ENCODE data around the gene TATDN2. TPM values are rescaled to one million over a fixed set of nuclear protein-coding genes. Genes with fewer than 3 reads are reported as not detected.
A peak's percentile ranks its signal among the peaks of the same experiment; 100 is the strongest.

TATDN2 gene
- total and polyA plus RNA-seq, 2 experiments from 2014 or later: 4.8 to 19.1 TPM

DNA sequence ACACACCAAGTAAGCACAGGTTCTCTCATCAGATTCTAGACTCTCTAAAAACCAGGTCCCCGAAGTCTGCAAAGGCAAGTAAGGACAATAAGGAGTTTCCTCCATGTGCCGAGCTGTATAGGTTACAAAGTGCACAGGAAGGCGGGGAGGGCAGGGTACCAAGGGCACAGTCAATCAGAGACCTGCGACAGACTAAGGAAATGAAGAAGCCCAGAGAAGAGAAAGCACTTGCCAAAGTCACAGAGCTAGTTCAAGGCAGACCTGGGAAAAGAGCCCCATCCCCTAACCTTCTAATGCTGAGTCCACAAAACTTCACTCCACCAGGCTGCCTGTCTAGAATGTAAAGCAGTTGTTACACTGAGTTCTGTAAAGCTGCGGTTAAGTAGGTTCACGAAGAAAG, 71.0 kb downstream of the TATDN2 start:
- Histone ChIP-seq H2AFZ (no peak overlapping the region), H3K9me2 (ENCODE audit: insufficient read depth) (no peaks in the 10 kb centered on the region), H3K27ac (ENCODE audit: low read depth) (no peak overlapping the region), H3K27me3 (ENCODE audit: insufficient read depth) (no peaks in the 10 kb centered on the region), H3K36me3 (ENCODE audit: insufficient read depth) (peaks cover 18% of the 10 kb centered on the region), H3K4me1 (ENCODE audit: insufficient read depth) (no peaks in the 10 kb centered on the region), H4K20me1 (replicated peaks; ENCODE audit: insufficient read depth) (peaks cover 24% of the 10 kb centered on the region), H3K4me2 (peak overlapping the region; percentile 63; the same call in 1 of the 2 replicates), H3K79me2 (replicated peaks; ENCODE audit: insufficient read depth) (peaks cover 31% of the 10 kb centered on the region), H3K4me3 (peak overlapping the region; percentile 37; the same call in 1 of the 2 replicates), H3F3A (replicated peaks; ENCODE audit: low read depth) (no peaks in the 10 kb centered on the region)
- H3K36me3 Mint-ChIP-seq (ENCODE audit: low read depth): peaks cover 41% of the 10 kb centered on the region
- H3K4me1 Mint-ChIP-seq: peaks cover 5% of the 10 kb centered on the region
- H3K9me3 Mint-ChIP-seq: no peaks in the 10 kb centered on the region
- no peak for ATAC-seq
- H3K27ac Mint-ChIP-seq: no peak overlapping the region
- peak overlapping the region; percentile 96 for H3K4me3 Mint-ChIP-seq
- TF ChIP-seq POLR2AphosphoS5 (IDR thresholded peaks at IDR 0.05; ENCODE audit: low read depth): no peak
- no peak for TF ChIP-seq STAT1 (IDR thresholded peaks at IDR 0.05; ENCODE audit: unreplicated experiment)
- TF ChIP-seq, protein P1, sequence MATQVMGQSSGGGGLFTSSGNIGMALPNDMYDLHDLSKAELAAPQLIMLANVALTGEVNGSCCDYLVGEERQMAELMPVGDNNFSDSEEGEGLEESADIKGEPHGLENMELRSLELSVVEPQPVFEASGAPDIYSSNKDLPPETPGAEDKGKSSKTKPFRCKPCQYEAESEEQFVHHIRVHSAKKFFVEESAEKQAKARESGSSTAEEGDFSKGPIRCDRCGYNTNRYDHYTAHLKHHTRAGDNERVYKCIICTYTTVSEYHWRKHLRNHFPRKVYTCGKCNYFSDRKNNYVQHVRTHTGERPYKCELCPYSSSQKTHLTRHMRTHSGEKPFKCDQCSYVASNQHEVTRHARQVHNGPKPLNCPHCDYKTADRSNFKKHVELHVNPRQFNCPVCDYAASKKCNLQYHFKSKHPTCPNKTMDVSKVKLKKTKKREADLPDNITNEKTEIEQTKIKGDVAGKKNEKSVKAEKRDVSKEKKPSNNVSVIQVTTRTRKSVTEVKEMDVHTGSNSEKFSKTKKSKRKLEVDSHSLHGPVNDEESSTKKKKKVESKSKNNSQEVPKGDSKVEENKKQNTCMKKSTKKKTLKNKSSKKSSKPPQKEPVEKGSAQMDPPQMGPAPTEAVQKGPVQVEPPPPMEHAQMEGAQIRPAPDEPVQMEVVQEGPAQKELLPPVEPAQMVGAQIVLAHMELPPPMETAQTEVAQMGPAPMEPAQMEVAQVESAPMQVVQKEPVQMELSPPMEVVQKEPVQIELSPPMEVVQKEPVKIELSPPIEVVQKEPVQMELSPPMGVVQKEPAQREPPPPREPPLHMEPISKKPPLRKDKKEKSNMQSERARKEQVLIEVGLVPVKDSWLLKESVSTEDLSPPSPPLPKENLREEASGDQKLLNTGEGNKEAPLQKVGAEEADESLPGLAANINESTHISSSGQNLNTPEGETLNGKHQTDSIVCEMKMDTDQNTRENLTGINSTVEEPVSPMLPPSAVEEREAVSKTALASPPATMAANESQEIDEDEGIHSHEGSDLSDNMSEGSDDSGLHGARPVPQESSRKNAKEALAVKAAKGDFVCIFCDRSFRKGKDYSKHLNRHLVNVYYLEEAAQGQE (IDR thresholded peaks at IDR 0.05; ENCODE audit: unreplicated experiment): no peak
- no peak for TF ChIP-seq ZNF114 (CRISPR knock-in tag; IDR thresholded peaks at IDR 0.05)
- TF ChIP-seq EZH2 (IDR thresholded peaks at IDR 0.05; ENCODE audit: low read depth, unreplicated experiment): no peak
- TF ChIP-seq CREB1 (CRISPR knock-in tag; IDR thresholded peaks at IDR 0.05; ENCODE audit: low read depth): no peak
- TF ChIP-seq ZNF331 (CRISPR knock-in tag; IDR thresholded peaks at IDR 0.05; ENCODE audit: low read depth): no peak
- no peak for TF ChIP-seq JUNB (IDR thresholded peaks at IDR 0.05; ENCODE audit: unreplicated experiment)
- no peak for TF ChIP-seq EZH2phosphoT487 (IDR thresholded peaks at IDR 0.05; ENCODE audit: unreplicated experiment)
- TF ChIP-seq, protein P2, sequence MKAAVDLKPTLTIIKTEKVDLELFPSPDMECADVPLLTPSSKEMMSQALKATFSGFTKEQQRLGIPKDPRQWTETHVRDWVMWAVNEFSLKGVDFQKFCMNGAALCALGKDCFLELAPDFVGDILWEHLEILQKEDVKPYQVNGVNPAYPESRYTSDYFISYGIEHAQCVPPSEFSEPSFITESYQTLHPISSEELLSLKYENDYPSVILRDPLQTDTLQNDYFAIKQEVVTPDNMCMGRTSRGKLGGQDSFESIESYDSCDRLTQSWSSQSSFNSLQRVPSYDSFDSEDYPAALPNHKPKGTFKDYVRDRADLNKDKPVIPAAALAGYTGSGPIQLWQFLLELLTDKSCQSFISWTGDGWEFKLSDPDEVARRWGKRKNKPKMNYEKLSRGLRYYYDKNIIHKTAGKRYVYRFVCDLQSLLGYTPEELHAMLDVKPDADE (IDR thresholded peaks at IDR 0.05): no peak
- TF ChIP-seq ZNF462 (CRISPR knock-in tag; IDR thresholded peaks at IDR 0.05): no peak
- TF ChIP-seq, protein P3, sequence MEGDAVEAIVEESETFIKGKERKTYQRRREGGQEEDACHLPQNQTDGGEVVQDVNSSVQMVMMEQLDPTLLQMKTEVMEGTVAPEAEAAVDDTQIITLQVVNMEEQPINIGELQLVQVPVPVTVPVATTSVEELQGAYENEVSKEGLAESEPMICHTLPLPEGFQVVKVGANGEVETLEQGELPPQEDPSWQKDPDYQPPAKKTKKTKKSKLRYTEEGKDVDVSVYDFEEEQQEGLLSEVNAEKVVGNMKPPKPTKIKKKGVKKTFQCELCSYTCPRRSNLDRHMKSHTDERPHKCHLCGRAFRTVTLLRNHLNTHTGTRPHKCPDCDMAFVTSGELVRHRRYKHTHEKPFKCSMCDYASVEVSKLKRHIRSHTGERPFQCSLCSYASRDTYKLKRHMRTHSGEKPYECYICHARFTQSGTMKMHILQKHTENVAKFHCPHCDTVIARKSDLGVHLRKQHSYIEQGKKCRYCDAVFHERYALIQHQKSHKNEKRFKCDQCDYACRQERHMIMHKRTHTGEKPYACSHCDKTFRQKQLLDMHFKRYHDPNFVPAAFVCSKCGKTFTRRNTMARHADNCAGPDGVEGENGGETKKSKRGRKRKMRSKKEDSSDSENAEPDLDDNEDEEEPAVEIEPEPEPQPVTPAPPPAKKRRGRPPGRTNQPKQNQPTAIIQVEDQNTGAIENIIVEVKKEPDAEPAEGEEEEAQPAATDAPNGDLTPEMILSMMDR (conservative IDR thresholded peaks at IDR 0.05; ENCODE audit: low read depth in 2 of 2): no peak
- TF ChIP-seq NANOG (IDR thresholded peaks at IDR 0.05; ENCODE audit: borderline replicate concordance): no peak
- DNase-seq (ENCODE audit: low spot score): no peak
- H3K27me3 Mint-ChIP-seq (ENCODE audit: insufficient read depth, low read depth, poor library complexity): peaks cover 12% of the 10 kb centered on the region

Measured in GM23338 (cell line).